Stomach (tissue), 9 donors: Measurements from ENCODE around the gene KRTAP1-3. TPM values are rescaled to one million over a fixed set of nuclear protein-coding genes. Genes with fewer than 3 reads are reported as not detected.
A peak's percentile ranks its signal among the peaks of the same experiment; 100 is the strongest.
"Not testable (repeated sequence)": the region's sequence is repeated elsewhere in the genome, so short reads cannot be mapped to it uniquely, and the experiment has no call there.

Experiments used
- DNase-seq, 2 donors: peaks; one replicate each; pipeline versions ENCODE4 v3.0.0 to v3.0.0-alpha.2; 2013 to 2019
- H3K27ac ChIP-seq, 5 donors: fragments of 200-600 bp in 4 of 5; sonication (generic) in 4 of 5; one replicate each; pipeline ENCODE4 v1.5.1; 2013 to 2019; ENCODE audit warnings: mild to moderate bottlenecking in 1 of 5, moderate library complexity in 1 of 5
- H3K27me3 ChIP-seq, 3 donors: fragments of 200-600 bp; sonication (generic); one replicate each; pipeline ENCODE4 v1.5.1; 2017 to 2019; ENCODE audit warnings: mixed run types in 1 of 3
- H3K36me3 ChIP-seq, 4 donors: fragments of 200-600 bp; sonication (generic); 1 replicate in 3 of 4; 2 replicates in 1 of 4; pipeline ENCODE4 v1.5.1; 2016 to 2019
- H3K4me1 ChIP-seq, 4 donors: fragments of 200-600 bp; sonication (generic); one replicate each; pipeline ENCODE4 v1.5.1; 2016 to 2019
- H3K4me3 ChIP-seq, 4 donors: fragments of 200-600 bp; sonication (generic) in 3 of 4; one replicate each; pipeline ENCODE4 v1.5.1; 2016 to 2019; ENCODE audit warnings: mild to moderate bottlenecking in 1 of 4
- H3K9me3 ChIP-seq, 4 donors: fragments of 200-600 bp; sonication (generic); one replicate each; pipeline ENCODE4 v1.5.1; 2016 to 2019
- EP300 ChIP-seq: sonication (generic); formaldehyde crosslinking; IDR thresholded peaks from one replicate; pipeline ENCODE4 v1.6.1; 2017; ENCODE audit warnings: antibody characterized with exemption
- POLR2A ChIP-seq, 4 donors: fragments of 450-650 bp; IDR thresholded peaks; one replicate each; pipeline ENCODE4 v1.6.1; 2016; ENCODE audit warnings: antibody characterized with exemption in 4 of 4, control low read depth in 2 of 4, mild to moderate bottlenecking in 1 of 4, moderate library complexity in 1 of 4
- POLR2AphosphoS5 ChIP-seq, 3 donors: sonication (generic); formaldehyde crosslinking; IDR thresholded peaks; one replicate each; pipeline ENCODE4 v1.6.1; 2016; ENCODE audit warnings: antibody characterized with exemption in 3 of 3
- whole genome bisulfite sequencing, 5 donors: extraction: QIAGEN DNeasy Blood & Tissue Kit in 3 of 5; methylation state at CpG; one replicate each; pipeline versions ENCODE4 v1.1.5 to v1.1.7; 2013 to 2018; 5-methylcytosine and 5-hydroxymethylcytosine counted together
- intact Hi-C: fragments of 100-400 bp; cut with DNase I; formaldehyde crosslinking; loops from one replicate; pipeline ENCODE4 v1.15.1; 2023; ENCODE audit warnings: low total_unique reads
- polyA plus RNA-seq, 3 donors: library from polyadenylated mRNA; stranded (reverse); fragments of 200-250 nt; gene quantifications; one replicate each; pipeline ENCODE4 v1.2.3, GENCODE V29; 2013
- total RNA-seq, 5 donors: library from RNA; depleted of rRNA; stranded (reverse); fragments of >200 nt; gene quantifications; one replicate each; pipeline versions ENCODE4 v1.1.0 to v1.2.3, GENCODE V29; 2014 to 2016
- TF ChIP-seq, protein P1 (sequence below), 7 experiments: fragments of 450-650 bp in 4 of 7; fragments of 200-600 bp in 3 of 7; sonication (generic) in 3 of 7; IDR thresholded peaks; one replicate each; pipeline ENCODE4 v1.5.1; 2016 to 2019; ENCODE audit warnings: antibody characterized with exemption in 7 of 7, control low read depth in 2 of 7, mild to moderate bottlenecking in 1 of 7
- donor health status: healthy with polysubstance abuse.
- donor health status: Bipolar disorder and iron deficiency.
- donor health status: healthy.

The KRTAP1-3 gene
- total and polyA plus RNA-seq, 8 donors, result not detected

- Histone ChIP-seq H3K4me1 (no peaks in the 10 kb centered on the region), H3K9me3 (no peaks in the 10 kb centered on the region), H3K4me3 (no peak overlapping the region), H3K27me3 (peaks cover 0 to 8% (median 0%) of the 10 kb centered on the region in 3 donors), H3K27ac (no peak overlapping the region), H3K36me3 (no peaks in the 10 kb centered on the region)
- WGBS, 5 donors, result 86 to 96% (median 92%) methylated on average over 3 of the region's 3 CpGs
- intact Hi-C loops, result no loop called here
- TF ChIP-seq POLR2A (IDR thresholded peaks at IDR 0.05), result no peak
- TF ChIP-seq, protein P1, sequence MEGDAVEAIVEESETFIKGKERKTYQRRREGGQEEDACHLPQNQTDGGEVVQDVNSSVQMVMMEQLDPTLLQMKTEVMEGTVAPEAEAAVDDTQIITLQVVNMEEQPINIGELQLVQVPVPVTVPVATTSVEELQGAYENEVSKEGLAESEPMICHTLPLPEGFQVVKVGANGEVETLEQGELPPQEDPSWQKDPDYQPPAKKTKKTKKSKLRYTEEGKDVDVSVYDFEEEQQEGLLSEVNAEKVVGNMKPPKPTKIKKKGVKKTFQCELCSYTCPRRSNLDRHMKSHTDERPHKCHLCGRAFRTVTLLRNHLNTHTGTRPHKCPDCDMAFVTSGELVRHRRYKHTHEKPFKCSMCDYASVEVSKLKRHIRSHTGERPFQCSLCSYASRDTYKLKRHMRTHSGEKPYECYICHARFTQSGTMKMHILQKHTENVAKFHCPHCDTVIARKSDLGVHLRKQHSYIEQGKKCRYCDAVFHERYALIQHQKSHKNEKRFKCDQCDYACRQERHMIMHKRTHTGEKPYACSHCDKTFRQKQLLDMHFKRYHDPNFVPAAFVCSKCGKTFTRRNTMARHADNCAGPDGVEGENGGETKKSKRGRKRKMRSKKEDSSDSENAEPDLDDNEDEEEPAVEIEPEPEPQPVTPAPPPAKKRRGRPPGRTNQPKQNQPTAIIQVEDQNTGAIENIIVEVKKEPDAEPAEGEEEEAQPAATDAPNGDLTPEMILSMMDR (IDR thresholded peaks at IDR 0.05), result no peak
- TF ChIP-seq EP300, result no peak
- TF ChIP-seq POLR2AphosphoS5 (IDR thresholded peaks at IDR 0.05), result no peak
- DNase-seq, result no peak
Observed at GRCh38 chr17:41004397-41004796, 30.3 kb downstream of the KRTAP1-3 start.

DNA sequence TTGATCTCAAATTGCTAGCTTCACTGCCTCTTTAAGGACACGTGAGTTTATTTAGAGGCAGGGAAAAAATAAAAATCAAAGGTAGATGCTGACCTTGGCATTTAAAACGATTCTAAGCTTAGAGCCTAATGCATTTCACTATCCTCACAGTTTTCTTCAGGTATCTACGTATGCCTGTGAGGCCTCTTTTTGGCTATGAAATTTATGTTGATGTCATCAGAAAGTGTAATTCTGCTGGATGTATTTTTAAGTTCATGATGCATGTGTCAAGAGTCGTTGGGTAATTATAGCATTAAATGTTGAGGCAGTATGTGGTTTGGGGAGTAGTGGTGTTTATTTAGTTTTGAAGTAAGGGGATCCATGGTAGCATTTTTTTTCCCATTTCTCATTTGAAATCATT is 30.7 kb downstream of the KRTAP1-3 start:
- Histone ChIP-seq H3K27ac (no peak overlapping the region), H3K36me3 (no peaks in the 10 kb centered on the region), H3K4me3 (no peak overlapping the region), H3K4me1 (no peaks in the 10 kb centered on the region), H3K9me3 (no peaks in the 10 kb centered on the region), H3K27me3 (peaks cover 0 to 11% (median 0%) of the 10 kb centered on the region in 3 donors)
- WGBS, 5 donors, result 65 to 80% (median 70%) methylated on average over 4 of the region's 4 CpGs
- DNase-seq, result no peak
- TF ChIP-seq POLR2A (IDR thresholded peaks at IDR 0.05) (no peak), EP300 (no peak), POLR2AphosphoS5 (IDR thresholded peaks at IDR 0.05) (no peak)
- TF ChIP-seq, protein P1 (IDR thresholded peaks at IDR 0.05), result no peak
- intact Hi-C loops, result no loop called here

- Histone ChIP-seq H3K9me3 (no peaks in the 10 kb centered on the region), H3K27ac (no peak overlapping the region), H3K36me3 (no peaks in the 10 kb centered on the region), H3K4me1 (no peaks in the 10 kb centered on the region), H3K27me3 (peaks cover 0 to 18% (median 0%) of the 10 kb centered on the region in 3 donors), H3K4me3 (no peak overlapping the region)
- no peak for TF ChIP-seq POLR2AphosphoS5 (IDR thresholded peaks at IDR 0.05)
- no peak for TF ChIP-seq POLR2A (IDR thresholded peaks at IDR 0.05)
- no peak for TF ChIP-seq EP300
- TF ChIP-seq, protein P1 (IDR thresholded peaks at IDR 0.05), result no peak
- DNase-seq, result no peak
- intact Hi-C loops, result no loop called here
- 28 to 42% (median 37%) methylated on average over 5 of the region's 5 CpGs for WGBS, 5 donors
Observed at GRCh38 chr17:41002814-41003213, 31.9 kb downstream of the KRTAP1-3 start.

DNA sequence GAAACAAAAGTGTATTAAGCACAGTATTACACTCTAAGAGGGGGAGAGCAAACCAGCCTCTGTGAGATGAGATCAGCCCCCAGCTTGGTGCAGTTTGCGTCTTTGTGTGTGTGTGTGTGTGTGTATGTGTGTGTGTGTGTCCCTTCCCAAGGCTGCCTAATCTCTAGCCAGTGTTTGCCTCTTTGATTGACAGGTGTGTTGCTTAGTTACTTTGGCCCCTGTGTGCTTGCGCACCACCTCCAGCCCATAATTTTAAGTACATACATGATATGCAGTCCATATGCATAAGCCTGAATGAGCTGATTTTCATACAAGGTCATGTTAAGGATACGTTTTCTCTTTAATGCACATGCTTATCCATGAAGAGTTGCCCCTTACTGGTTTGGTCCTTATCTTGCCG is 32.9 kb downstream of the KRTAP1-3 start:
- Histone ChIP-seq H3K4me3 (no peak overlapping the region), H3K9me3 (no peaks in the 10 kb centered on the region), H3K27ac (no peak overlapping the region), H3K27me3 (peaks cover 0 to 28% (median 0%) of the 10 kb centered on the region in 3 donors), H3K36me3 (no peaks in the 10 kb centered on the region), H3K4me1 (no peaks in the 10 kb centered on the region)
- peak in 1 of 2 donors; percentile 34 for DNase-seq
- 47 to 78% (median 72%) methylated on average over 4 of the region's 4 CpGs for WGBS, 5 donors
- intact Hi-C loops, result no loop called here
- TF ChIP-seq POLR2AphosphoS5 (IDR thresholded peaks at IDR 0.05) (no peak), POLR2A (IDR thresholded peaks at IDR 0.05) (no peak), EP300 (no peak)

- DNase-seq, H3K27ac ChIP-seq, H3K36me3 ChIP-seq, H3K4me1 ChIP-seq, intact Hi-C loops, H3K9me3 ChIP-seq, H3K4me3 ChIP-seq: not testable (repeated sequence)
- WGBS, 5 donors, result 75 to 85% (median 81%) methylated on average over 5 to 6 of the region's 6 CpGs
- H3K27me3 ChIP-seq, result peaks cover 0 to 32% (median 0%) of the 10 kb centered on the region in 3 donors
Observed at GRCh38 chr17:40999563-40999962, 35.1 kb downstream of the KRTAP1-3 start, which contains the start of gene KRTAP3-2. TSS of gene KRTAP3-2 (minus strand) at chr17:40999906. CDS start at chr17:40999853, 53 bp downstream.
